MM.1S (cell line): Measurements from ENCODE around the gene NDUFA5.

Source experiments
- DNase-seq: peaks from one replicate; pipeline ENCODE4 v3.0.0-alpha.2; 2015
- H2AFZ ChIP-seq: fragments of 300-600 bp; sonication (generic); 2 replicates; pipeline ENCODE4 v1.6.0; 2016; ENCODE audit warnings: antibody characterized with exemption, low read length
- H3F3A ChIP-seq: fragments of 300-600 bp; sonication (generic); 2 replicates; pipeline ENCODE4 v1.6.1; 2016; ENCODE audit warnings: mild to moderate bottlenecking, antibody characterized with exemption, low read length, moderate library complexity, mixed read lengths; ENCODE audit not compliant: insufficient read depth
- H3K27ac ChIP-seq: fragments of 300-600 bp; sonication (generic); 2 replicates; pipeline ENCODE4 v1.5.1; 2016; ENCODE audit warnings: mild to moderate bottlenecking, low read length
- H3K27me3 ChIP-seq: fragments of 300-600 bp; sonication (generic); replicated peaks from 2 replicates; pipeline ENCODE4 v1.6.0; 2016; ENCODE audit warnings: low read length; ENCODE audit not compliant: insufficient read depth
- H3K36me3 ChIP-seq: fragments of 300-600 bp; sonication (generic); replicated peaks from 2 replicates; pipeline ENCODE4 v1.6.1; 2016; ENCODE audit warnings: mild to moderate bottlenecking, low read length, mixed read lengths; ENCODE audit not compliant: insufficient read depth
- H3K4me1 ChIP-seq: fragments of 300-600 bp; sonication (generic); 2 replicates; pipeline ENCODE4 v1.6.1; 2016; ENCODE audit warnings: low read length, mixed read lengths
- H3K4me2 ChIP-seq: fragments of 300-600 bp; sonication (generic); 2 replicates; pipeline ENCODE4 v1.6.0; 2016; ENCODE audit warnings: low read depth, low read length
- H3K4me3 ChIP-seq: fragments of 300-600 bp; sonication (generic); 2 replicates; pipeline ENCODE4 v1.5.1; 2016; ENCODE audit warnings: low read length, mixed read lengths
- H3K79me2 ChIP-seq: fragments of 300-600 bp; sonication (generic); 2 replicates; pipeline ENCODE4 v1.6.1; 2016; ENCODE audit warnings: mixed run types, low read length, mixed read lengths
- H3K9ac ChIP-seq: fragments of 300-600 bp; sonication (generic); 2 replicates; pipeline ENCODE4 v1.6.1; 2016; ENCODE audit warnings: low read length, mixed read lengths
- H3K9me2 ChIP-seq: fragments of 300-600 bp; sonication (generic); replicated peaks from 2 replicates; pipeline ENCODE4 v1.6.1; 2016; ENCODE audit warnings: mild to moderate bottlenecking, low read length, mixed read lengths; ENCODE audit not compliant: insufficient read depth
- H3K9me3 ChIP-seq: fragments of 300-600 bp; sonication (generic); replicated peaks from 2 replicates; pipeline ENCODE4 v1.6.1; 2016; ENCODE audit warnings: mild to moderate bottlenecking, low read length, mixed read lengths; ENCODE audit not compliant: insufficient read depth
- H4K20me1 ChIP-seq: fragments of 300-600 bp; sonication (generic); 2 replicates; pipeline ENCODE4 v1.6.1; 2016; ENCODE audit warnings: mild to moderate bottlenecking, low read length, moderate library complexity, mixed read lengths; ENCODE audit not compliant: insufficient read depth
- EZH2 ChIP-seq: fragments of 300-600 bp; sonication (generic); optimal IDR thresholded peaks from 2 replicates; pipeline ENCODE3; 2017; ENCODE audit warnings: low read depth, mild to moderate bottlenecking, antibody characterized with exemption, low read length, mixed read lengths
- EZH2phosphoT487 ChIP-seq: fragments of 300-600 bp; sonication (generic); IDR thresholded peaks from 2 replicates; pipeline ENCODE4 v1.6.1; 2018; ENCODE audit warnings: antibody characterized with exemption, low read length
- TF ChIP-seq, protein P1 (sequence below): fragments of 300-600 bp; sonication (generic); IDR thresholded peaks from 2 replicates; pipeline ENCODE4 v1.5.1; 2016; ENCODE audit warnings: antibody characterized with exemption, low read length, mixed read lengths

The NDUFA5 gene

DNA sequence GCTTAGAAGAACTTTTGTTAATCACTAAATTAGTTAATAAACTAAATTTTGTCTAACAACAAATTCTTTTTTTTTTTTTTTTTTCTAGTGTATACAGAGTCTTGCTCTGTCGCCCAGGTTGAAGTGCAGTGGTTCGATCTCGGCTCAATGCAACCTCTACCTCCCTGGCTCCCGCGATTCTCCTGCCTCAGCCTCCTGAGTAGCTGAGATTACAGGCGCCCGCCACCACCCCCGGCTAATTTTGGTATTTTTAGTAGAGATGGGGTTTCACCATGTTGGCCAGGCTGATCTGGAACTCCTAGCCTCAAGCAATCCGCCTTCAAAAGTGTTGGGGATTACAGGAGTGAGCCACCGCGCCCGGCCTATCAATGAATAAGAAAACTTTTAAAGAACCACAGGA is 22.1 kb downstream of the NDUFA5 start:
- Histone ChIP-seq H3K9ac (peak overlapping the region; percentile 4; the same call in 1 of the 2 replicates), H3K27me3 (peaks cover 19% of the 10 kb centered on the region), H3K27ac (no peak overlapping the region), H2AFZ (no peak overlapping the region), H3K4me2 (peak overlapping the region; percentile 48), H3K4me3 (peak overlapping the region; percentile 73), H3K4me1 (peaks cover 5% of the 10 kb centered on the region; the same call in 1 of the 2 replicates), H3K9me2 (no peaks in the 10 kb centered on the region), H3F3A (peaks cover 11% of the 10 kb centered on the region; the same call in 1 of the 2 replicates), H4K20me1 (no peaks in the 10 kb centered on the region), H3K9me3 (no peaks in the 10 kb centered on the region), H3K79me2 (no peaks in the 10 kb centered on the region), H3K36me3 (no peaks in the 10 kb centered on the region)
- no peak for DNase-seq
- TF ChIP-seq EZH2phosphoT487 (no peak), EZH2 (no peak)
- TF ChIP-seq, protein P1, sequence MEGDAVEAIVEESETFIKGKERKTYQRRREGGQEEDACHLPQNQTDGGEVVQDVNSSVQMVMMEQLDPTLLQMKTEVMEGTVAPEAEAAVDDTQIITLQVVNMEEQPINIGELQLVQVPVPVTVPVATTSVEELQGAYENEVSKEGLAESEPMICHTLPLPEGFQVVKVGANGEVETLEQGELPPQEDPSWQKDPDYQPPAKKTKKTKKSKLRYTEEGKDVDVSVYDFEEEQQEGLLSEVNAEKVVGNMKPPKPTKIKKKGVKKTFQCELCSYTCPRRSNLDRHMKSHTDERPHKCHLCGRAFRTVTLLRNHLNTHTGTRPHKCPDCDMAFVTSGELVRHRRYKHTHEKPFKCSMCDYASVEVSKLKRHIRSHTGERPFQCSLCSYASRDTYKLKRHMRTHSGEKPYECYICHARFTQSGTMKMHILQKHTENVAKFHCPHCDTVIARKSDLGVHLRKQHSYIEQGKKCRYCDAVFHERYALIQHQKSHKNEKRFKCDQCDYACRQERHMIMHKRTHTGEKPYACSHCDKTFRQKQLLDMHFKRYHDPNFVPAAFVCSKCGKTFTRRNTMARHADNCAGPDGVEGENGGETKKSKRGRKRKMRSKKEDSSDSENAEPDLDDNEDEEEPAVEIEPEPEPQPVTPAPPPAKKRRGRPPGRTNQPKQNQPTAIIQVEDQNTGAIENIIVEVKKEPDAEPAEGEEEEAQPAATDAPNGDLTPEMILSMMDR = no peak

DNA sequence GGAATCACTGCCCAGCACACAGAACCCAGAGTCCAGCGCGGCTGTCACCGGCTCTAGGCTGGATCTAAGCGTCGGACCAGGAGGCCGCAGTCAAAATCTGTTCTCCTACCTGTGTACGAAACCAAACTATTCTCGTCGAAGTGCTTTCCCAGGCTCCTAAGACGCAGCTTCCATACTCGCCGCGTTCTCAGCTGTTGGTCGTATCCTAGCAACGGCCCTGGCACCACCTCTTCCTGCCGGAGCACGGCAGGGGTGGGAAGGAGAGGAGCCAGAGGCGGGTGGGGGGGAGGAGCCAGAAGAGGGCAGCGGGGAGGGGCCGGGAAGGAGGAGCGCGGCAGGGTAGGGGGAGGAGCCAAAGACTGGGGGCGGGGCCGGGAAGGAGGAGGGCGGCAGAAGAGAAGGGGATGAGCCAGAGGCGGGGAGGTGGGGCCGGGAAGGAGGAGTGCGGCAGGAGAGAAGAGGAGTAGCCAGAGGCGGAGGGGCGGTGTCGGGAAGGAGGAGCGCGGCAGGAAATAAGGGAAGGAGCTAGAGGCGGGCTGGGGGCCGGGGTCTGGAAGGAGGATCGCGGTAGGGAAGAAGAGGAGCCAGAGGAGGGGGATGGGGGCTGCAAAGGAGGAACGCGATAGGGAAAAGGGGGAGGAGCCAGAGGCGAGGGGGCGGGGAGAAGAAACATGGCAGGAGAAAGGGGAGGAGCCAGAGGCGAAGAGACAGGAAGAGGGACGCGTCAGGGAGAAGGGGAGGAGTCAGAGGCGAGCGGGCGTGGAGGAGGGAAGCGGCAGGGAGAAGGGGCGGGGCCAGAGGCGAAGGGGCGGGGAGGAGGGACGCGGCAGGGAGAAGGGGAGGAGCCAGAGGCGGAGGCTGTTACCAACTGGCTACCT is 23.0 kb downstream of the NDUFA5 start, which contains the start of gene IQUB:
IQUB (minus strand) TSS at position 213 of the 878 bp plus-strand sequence. CDS start 22,255 bp downstream, outside the sequence.
- Histone ChIP-seq H3K4me1 (peaks cover 5% of the 10 kb centered on the region; the same call in 1 of the 2 replicates), H3K36me3 (no peaks in the 10 kb centered on the region), H2AFZ (peak within 1 kb of the TSS; percentile 81), H4K20me1 (no peaks in the 10 kb centered on the region), H3K9me3 (no peaks in the 10 kb centered on the region), H3K9me2 (no peaks in the 10 kb centered on the region), H3K4me3 (peak within 1 kb of the TSS; percentile 73), H3K27ac (peak within 1 kb of the TSS; percentile 55; the same call in 1 of the 2 replicates), H3F3A (peaks cover 11% of the 10 kb centered on the region; the same call in 1 of the 2 replicates), H3K79me2 (no peaks in the 10 kb centered on the region), H3K9ac (peak within 1 kb of the TSS; percentile 64), H3K27me3 (peaks cover 19% of the 10 kb centered on the region), H3K4me2 (peak within 1 kb of the TSS; percentile 90)
- DNase-seq = peak; percentile 97
- TF ChIP-seq EZH2phosphoT487 (no peak), EZH2 (no peak)
- TF ChIP-seq, protein P1 = no peak

DNA sequence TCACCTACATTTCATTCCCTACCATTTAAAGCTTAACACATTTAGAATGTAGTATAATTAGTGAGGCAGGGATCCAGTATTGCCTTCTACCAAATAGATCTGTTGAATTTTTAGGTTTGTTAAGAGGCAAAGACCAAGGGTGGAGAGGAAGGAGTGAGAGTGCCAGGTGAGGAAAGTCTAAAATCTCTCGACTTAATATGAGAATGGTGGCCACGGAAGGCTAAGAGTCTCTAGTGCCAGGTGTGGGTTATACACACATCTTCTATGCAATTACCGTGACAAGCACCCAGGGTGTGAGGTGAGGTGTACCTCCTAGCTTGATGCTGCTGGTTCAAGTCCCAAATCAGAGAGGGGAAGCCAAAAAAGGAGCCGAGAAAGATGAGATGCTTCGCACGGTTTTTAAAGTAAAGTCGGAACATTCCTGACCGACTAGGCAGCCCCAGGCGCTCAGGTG is 23.7 kb downstream of the NDUFA5 start:
- peak overlapping the region; percentile 73 for H3K4me3 ChIP-seq
- H3K27ac ChIP-seq = no peak overlapping the region
- TF ChIP-seq EZH2phosphoT487 (no peak), EZH2 (no peak)
- TF ChIP-seq, protein P1 = no peak
- peak; percentile 48 for DNase-seq
- H3K9me3 ChIP-seq = no peaks in the 10 kb centered on the region
- peaks cover 11% of the 10 kb centered on the region; the same call in 1 of the 2 replicates for H3F3A ChIP-seq
- no peaks in the 10 kb centered on the region for H4K20me1 ChIP-seq
- H3K4me2 ChIP-seq = peak overlapping the region; percentile 90
- H3K36me3 ChIP-seq = no peaks in the 10 kb centered on the region
- H3K9me2 ChIP-seq = no peaks in the 10 kb centered on the region
- peaks cover 19% of the 10 kb centered on the region for H3K27me3 ChIP-seq
- no peaks in the 10 kb centered on the region for H3K79me2 ChIP-seq
- H2AFZ ChIP-seq = peak overlapping the region; percentile 81
- peaks cover 5% of the 10 kb centered on the region; the same call in 1 of the 2 replicates for H3K4me1 ChIP-seq
- peak overlapping the region; percentile 32; the same call in 1 of the 2 replicates for H3K9ac ChIP-seq
